Measurements from ENCODE around the gene PLEKHA8.

DNA sequence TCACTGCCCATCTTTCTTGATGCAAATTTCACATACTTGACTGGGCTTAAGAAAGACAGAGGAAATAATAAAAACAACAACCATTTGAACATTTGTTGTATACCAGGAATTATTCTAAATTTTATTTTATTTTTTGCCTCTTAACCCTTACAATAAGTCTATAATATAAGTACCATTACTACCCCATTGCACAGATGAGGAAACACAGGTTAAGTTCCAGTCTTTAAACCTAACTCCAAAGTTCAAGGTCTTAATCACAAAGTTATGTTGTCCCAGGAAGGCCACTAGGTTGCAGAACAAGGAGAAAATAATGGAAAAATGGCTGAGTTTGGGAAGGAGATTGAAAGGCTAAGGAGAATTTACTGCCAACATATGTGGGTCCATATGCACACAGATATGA lies 5.2 kb upstream of the PLEKHA8 start:
- TF ChIP-seq, protein P1, sequence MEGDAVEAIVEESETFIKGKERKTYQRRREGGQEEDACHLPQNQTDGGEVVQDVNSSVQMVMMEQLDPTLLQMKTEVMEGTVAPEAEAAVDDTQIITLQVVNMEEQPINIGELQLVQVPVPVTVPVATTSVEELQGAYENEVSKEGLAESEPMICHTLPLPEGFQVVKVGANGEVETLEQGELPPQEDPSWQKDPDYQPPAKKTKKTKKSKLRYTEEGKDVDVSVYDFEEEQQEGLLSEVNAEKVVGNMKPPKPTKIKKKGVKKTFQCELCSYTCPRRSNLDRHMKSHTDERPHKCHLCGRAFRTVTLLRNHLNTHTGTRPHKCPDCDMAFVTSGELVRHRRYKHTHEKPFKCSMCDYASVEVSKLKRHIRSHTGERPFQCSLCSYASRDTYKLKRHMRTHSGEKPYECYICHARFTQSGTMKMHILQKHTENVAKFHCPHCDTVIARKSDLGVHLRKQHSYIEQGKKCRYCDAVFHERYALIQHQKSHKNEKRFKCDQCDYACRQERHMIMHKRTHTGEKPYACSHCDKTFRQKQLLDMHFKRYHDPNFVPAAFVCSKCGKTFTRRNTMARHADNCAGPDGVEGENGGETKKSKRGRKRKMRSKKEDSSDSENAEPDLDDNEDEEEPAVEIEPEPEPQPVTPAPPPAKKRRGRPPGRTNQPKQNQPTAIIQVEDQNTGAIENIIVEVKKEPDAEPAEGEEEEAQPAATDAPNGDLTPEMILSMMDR (IDR thresholded peaks at IDR 0.05) = no peak
- TF ChIP-seq EZH2 (IDR thresholded peaks at IDR 0.05) = no peak
- TF ChIP-seq EZH2phosphoT487 (IDR thresholded peaks at IDR 0.05) = no peak
